Stomach (tissue), 9 donors: ENCODE results near the gene ZMYND15. TPM values are rescaled to one million over a fixed set of nuclear protein-coding genes. Genes with fewer than 3 reads are reported as not detected.

Experiments
- DNase-seq, 2 donors: peaks; one replicate each; pipeline versions ENCODE4 v3.0.0 to v3.0.0-alpha.2; 2013 to 2019
- H3K27ac ChIP-seq, 5 donors: fragments of 200-600 bp in 4 of 5; sonication (generic) in 4 of 5; one replicate each; pipeline ENCODE4 v1.5.1; 2013 to 2019; ENCODE audit warnings: mild to moderate bottlenecking in 1 of 5, moderate library complexity in 1 of 5
- H3K27me3 ChIP-seq, 3 donors: fragments of 200-600 bp; sonication (generic); one replicate each; pipeline ENCODE4 v1.5.1; 2017 to 2019; ENCODE audit warnings: mixed run types in 1 of 3
- H3K36me3 ChIP-seq, 4 donors: fragments of 200-600 bp; sonication (generic); 1 replicate in 3 of 4; 2 replicates in 1 of 4; pipeline ENCODE4 v1.5.1; 2016 to 2019
- H3K4me1 ChIP-seq, 4 donors: fragments of 200-600 bp; sonication (generic); one replicate each; pipeline ENCODE4 v1.5.1; 2016 to 2019
- H3K4me3 ChIP-seq, 4 donors: fragments of 200-600 bp; sonication (generic) in 3 of 4; one replicate each; pipeline ENCODE4 v1.5.1; 2016 to 2019; ENCODE audit warnings: mild to moderate bottlenecking in 1 of 4
- H3K9me3 ChIP-seq, 4 donors: fragments of 200-600 bp; sonication (generic); one replicate each; pipeline ENCODE4 v1.5.1; 2016 to 2019
- EP300 ChIP-seq: sonication (generic); formaldehyde crosslinking; IDR thresholded peaks from one replicate; pipeline ENCODE4 v1.6.1; 2017; ENCODE audit warnings: antibody characterized with exemption
- POLR2A ChIP-seq, 4 donors: fragments of 450-650 bp; IDR thresholded peaks; one replicate each; pipeline ENCODE4 v1.6.1; 2016; ENCODE audit warnings: antibody characterized with exemption in 4 of 4, control low read depth in 2 of 4, mild to moderate bottlenecking in 1 of 4, moderate library complexity in 1 of 4
- POLR2AphosphoS5 ChIP-seq, 3 donors: sonication (generic); formaldehyde crosslinking; IDR thresholded peaks; one replicate each; pipeline ENCODE4 v1.6.1; 2016; ENCODE audit warnings: antibody characterized with exemption in 3 of 3
- WGBS, 5 donors: extraction: QIAGEN DNeasy Blood & Tissue Kit in 3 of 5; methylation state at CpG; one replicate each; pipeline versions ENCODE4 v1.1.5 to v1.1.7; 2013 to 2018; 5-methylcytosine and 5-hydroxymethylcytosine counted together
- intact Hi-C: fragments of 100-400 bp; cut with DNase I; formaldehyde crosslinking; loops from one replicate; pipeline ENCODE4 v1.15.1; 2023; ENCODE audit warnings: low total_unique reads
- polyA plus RNA-seq, 3 donors: library from polyadenylated mRNA; stranded (reverse); fragments of 200-250 nt; gene quantifications; one replicate each; pipeline ENCODE4 v1.2.3, GENCODE V29; 2013
- total RNA-seq, 5 donors: library from RNA; depleted of rRNA; stranded (reverse); fragments of >200 nt; gene quantifications; one replicate each; pipeline versions ENCODE4 v1.1.0 to v1.2.3, GENCODE V29; 2014 to 2016
- TF ChIP-seq, protein P1 (sequence below), 7 experiments: fragments of 450-650 bp in 4 of 7; fragments of 200-600 bp in 3 of 7; sonication (generic) in 3 of 7; IDR thresholded peaks; one replicate each; pipeline ENCODE4 v1.5.1; 2016 to 2019; ENCODE audit warnings: antibody characterized with exemption in 7 of 7, control low read depth in 2 of 7, mild to moderate bottlenecking in 1 of 7
- donor health status: healthy with polysubstance abuse.
- donor health status: Bipolar disorder and iron deficiency.
- donor health status: healthy.

ZMYND15 gene
- total and polyA plus RNA-seq, 8 donors, result 0.43 to 3.2 (median 1.8) TPM; not detected in 3

DNA sequence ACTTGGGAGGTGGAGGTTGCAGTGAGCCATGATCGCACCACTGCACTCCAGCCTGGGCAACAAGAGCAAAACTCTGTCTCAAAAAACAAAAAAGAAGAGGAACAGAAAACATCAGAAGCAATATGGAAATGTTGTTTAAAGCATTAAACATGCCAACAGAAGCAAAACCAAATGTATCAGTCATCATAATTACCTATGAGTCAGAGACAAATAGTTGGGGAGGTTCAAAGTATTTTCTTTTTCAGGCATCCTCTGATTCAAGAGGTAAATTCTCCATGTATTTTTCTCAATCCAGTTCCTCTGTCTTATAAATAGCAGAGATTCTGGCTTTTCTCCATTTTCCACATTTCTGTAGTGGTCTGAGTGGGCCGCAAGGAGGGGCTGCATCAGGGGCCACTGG lies 30.0 kb downstream of the ZMYND15 start:
- 88 to 100% (median 97%) methylated on average over 2 of the region's 2 CpGs for WGBS, 5 donors
- no peak for DNase-seq

DNA sequence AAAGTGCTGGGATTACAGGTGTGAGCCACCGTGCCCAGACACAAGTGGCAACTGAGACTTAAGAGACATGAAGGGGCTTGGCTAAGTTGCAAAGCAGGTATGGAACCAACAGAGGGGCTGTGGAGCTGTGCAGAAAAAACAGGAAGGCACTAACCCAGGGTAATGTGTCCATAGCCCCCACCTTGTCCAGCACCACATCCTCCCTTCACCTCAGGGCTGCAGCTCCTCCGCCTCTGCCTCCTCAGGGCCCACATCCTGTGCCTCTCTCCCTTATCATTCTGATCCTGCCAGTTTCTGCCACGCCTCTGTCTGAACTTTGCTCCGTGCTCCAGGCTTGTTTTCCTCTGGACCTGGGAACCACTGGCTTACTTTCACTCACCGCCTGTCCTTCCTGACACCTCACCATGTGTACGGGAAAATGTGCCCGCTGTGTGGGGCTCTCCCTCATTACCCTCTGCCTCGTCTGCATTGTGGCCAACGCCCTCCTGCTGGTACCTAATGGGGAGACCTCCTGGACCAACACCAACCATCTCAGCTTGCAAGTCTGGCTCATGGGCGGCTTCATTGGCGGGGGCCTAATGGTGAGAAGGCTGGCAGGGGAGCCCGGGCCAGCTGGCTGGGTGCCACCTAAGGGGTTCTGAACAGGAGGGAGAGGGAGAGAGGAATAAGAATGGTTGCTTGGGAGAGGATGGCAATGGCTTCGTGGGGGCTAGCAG lies 32.0 kb downstream of the ZMYND15 start, which contains the start of gene TM4SF5:
TSS of gene TM4SF5 (plus strand) at position 368 of the 716 bp plus-strand sequence. CDS start at position 405, 37 bp downstream.
- Histone ChIP-seq H3K27ac (peak within 1 kb of the TSS; percentile 59 to 72 (median 63)), H3K36me3 (no peaks in the 10 kb centered on the region), H3K27me3 (peaks cover 0 to 32% (median 0%) of the 10 kb centered on the region in 3 donors), H3K4me3 (no peak within 1 kb of the TSS), H3K4me1 (peaks cover 0 to 18% (median 11%) of the 10 kb centered on the region in 4 donors), H3K9me3 (no peaks in the 10 kb centered on the region)
- peak; percentile 76 to 86 for DNase-seq
- WGBS, 5 donors, result 25 to 45% (median 34%) methylated on average over 12 to 13 of the region's 13 CpGs
- intact Hi-C loops, result no loop called here
- TF ChIP-seq POLR2A (IDR thresholded peaks at IDR 0.05) (no peak), POLR2AphosphoS5 (IDR thresholded peaks at IDR 0.05) (peak in 2 of 3 donors; percentile 22 to 59)

More for the DNA sequence above, 30.0 kb downstream of the ZMYND15 start:
- no peak overlapping the region for H3K4me3 ChIP-seq
- peaks cover 0 to 18% (median 11%) of the 10 kb centered on the region in 4 donors for H3K4me1 ChIP-seq
- intact Hi-C loops, result no loop called here
- H3K36me3 ChIP-seq, result no peaks in the 10 kb centered on the region
- peaks cover 0 to 26% (median 0%) of the 10 kb centered on the region in 3 donors for H3K27me3 ChIP-seq
- H3K9me3 ChIP-seq, result no peaks in the 10 kb centered on the region
- no peak overlapping the region for H3K27ac ChIP-seq
- TF ChIP-seq POLR2AphosphoS5 (IDR thresholded peaks at IDR 0.05), result no peak
- TF ChIP-seq POLR2A (IDR thresholded peaks at IDR 0.05), result no peak
- TF ChIP-seq, protein P1, sequence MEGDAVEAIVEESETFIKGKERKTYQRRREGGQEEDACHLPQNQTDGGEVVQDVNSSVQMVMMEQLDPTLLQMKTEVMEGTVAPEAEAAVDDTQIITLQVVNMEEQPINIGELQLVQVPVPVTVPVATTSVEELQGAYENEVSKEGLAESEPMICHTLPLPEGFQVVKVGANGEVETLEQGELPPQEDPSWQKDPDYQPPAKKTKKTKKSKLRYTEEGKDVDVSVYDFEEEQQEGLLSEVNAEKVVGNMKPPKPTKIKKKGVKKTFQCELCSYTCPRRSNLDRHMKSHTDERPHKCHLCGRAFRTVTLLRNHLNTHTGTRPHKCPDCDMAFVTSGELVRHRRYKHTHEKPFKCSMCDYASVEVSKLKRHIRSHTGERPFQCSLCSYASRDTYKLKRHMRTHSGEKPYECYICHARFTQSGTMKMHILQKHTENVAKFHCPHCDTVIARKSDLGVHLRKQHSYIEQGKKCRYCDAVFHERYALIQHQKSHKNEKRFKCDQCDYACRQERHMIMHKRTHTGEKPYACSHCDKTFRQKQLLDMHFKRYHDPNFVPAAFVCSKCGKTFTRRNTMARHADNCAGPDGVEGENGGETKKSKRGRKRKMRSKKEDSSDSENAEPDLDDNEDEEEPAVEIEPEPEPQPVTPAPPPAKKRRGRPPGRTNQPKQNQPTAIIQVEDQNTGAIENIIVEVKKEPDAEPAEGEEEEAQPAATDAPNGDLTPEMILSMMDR (IDR thresholded peaks at IDR 0.05), result no peak
- TF ChIP-seq EP300, result no peak

DNA sequence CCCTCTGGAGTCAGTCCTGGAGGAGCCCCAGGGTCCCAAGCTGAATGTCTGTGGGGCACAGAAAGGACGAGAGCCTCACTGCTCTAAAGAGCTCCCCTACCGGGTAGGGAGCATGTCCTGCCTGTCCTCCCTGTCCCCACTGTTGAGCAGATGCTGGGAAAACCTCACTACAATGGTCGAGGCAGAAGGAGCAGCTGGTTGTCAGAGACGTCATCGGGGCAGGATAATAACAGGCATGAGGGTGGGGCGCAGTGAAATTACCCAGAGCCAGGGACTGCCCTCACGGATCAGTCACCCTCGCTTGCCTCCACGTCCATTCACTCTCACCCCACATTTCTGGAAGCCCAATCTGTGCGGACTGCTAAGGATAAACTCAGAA lies 32.6 kb downstream of the ZMYND15 start:
- Histone ChIP-seq H3K27ac (peak overlapping the region; percentile 59 to 72 (median 63)), H3K9me3 (no peaks in the 10 kb centered on the region), H3K4me3 (no peak overlapping the region), H3K36me3 (no peaks in the 10 kb centered on the region), H3K4me1 (peaks cover 0 to 18% (median 11%) of the 10 kb centered on the region in 4 donors), H3K27me3 (peaks cover 0 to 32% (median 0%) of the 10 kb centered on the region in 3 donors)
- intact Hi-C loops, result no loop called here
- TF ChIP-seq, protein P1 (IDR thresholded peaks at IDR 0.05), result no peak
- TF ChIP-seq EP300 (no peak), POLR2AphosphoS5 (IDR thresholded peaks at IDR 0.05) (no peak), POLR2A (IDR thresholded peaks at IDR 0.05) (no peak)
- peak in 1 of 2 donors; percentile 40 for DNase-seq
- 51 to 70% (median 54%) methylated on average over 10 of the region's 10 CpGs for WGBS, 5 donors

DNA sequence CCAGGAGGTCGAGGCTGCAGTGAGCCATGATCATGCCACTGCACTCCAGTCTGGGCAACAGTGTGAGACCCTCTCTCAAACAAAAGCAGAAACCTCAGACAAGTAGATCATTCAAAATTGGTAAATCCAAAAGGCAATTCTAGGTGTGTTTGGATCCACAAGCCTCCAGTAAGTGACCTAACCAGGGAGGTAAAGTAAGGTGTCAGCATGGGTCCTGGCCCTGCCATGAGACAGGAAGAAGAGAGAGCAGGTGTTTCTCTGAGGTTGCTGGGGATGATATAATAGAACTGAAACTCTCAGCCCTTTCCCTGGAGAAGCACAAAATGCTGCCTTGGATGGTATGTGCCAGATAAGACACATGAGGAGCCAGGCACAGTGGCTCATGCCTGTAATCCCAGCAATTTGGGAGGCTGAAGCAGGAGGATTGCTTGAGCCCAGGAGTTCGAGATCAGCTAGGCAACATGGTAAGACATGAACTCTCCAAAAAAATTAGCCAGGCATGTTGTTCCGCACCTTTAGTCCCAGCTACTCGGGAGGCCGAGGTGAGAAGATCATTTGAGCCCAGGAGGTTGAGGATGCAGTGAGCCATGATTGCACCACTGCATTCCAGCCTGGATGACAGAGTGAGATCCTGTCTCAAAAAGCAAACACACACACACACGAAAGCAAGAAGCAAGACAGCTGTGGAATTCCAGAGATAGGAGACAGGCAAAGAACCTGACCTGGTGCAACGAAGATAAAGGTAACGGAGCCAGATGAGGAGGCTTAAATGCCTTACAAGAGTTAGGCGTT lies 38.5 kb downstream of the ZMYND15 start:
- DNase-seq, result no peak
- no peak overlapping the region for H3K4me3 ChIP-seq
- H3K4me1 ChIP-seq, result no peaks in the 10 kb centered on the region
- H3K27me3 ChIP-seq, result peaks cover 0 to 55% (median 5%) of the 10 kb centered on the region in 3 donors
- H3K27ac ChIP-seq, result no peak overlapping the region
- no peaks in the 10 kb centered on the region for H3K36me3 ChIP-seq
- H3K9me3 ChIP-seq, result no peaks in the 10 kb centered on the region
- WGBS, 5 donors, result 72 to 84% (median 74%) methylated on average over 9 of the region's 9 CpGs
- intact Hi-C loops, result no loop called here
- TF ChIP-seq POLR2A (IDR thresholded peaks at IDR 0.05), result no peak
- no peak for TF ChIP-seq EP300
- TF ChIP-seq, protein P1 (IDR thresholded peaks at IDR 0.05), result no peak
- no peak for TF ChIP-seq POLR2AphosphoS5 (IDR thresholded peaks at IDR 0.05)
